Transverse colon (tissue), 4 donors: ENCODE measurements around the gene ST6GALNAC6. TPM values are rescaled to one million over a fixed set of nuclear protein-coding genes. Genes with fewer than 3 reads are reported as not detected.

ENCODE experiments used
- DNase-seq: peaks from one replicate; pipeline ENCODE4 v3.0.0-alpha.2; 2019
- H3K27ac ChIP-seq, 4 donors: fragments of 200-600 bp; sonication (generic); 2 replicates each; pipeline ENCODE4 v1.5.1; 2016 to 2018; ENCODE audit warnings: inconsistent platforms in 4 of 4
- H3K27me3 ChIP-seq: fragments of 200-600 bp; sonication (generic); 2 replicates; pipeline ENCODE4 v1.5.1; 2017; ENCODE audit warnings: inconsistent platforms
- H3K36me3 ChIP-seq, 4 donors: fragments of 200-600 bp; sonication (generic); 2 replicates each; pipeline ENCODE4 v1.5.1; 2017 to 2019; ENCODE audit warnings: inconsistent platforms in 4 of 4
- H3K4me1 ChIP-seq, 4 donors: fragments of 200-600 bp; sonication (generic); 2 replicates each; pipeline ENCODE4 v1.5.1; 2017 to 2020; ENCODE audit warnings: inconsistent platforms in 4 of 4
- H3K4me3 ChIP-seq, 4 donors: fragments of 200-600 bp; sonication (generic); 1 replicate in 1 of 4; 2 replicates in 3 of 4; pipeline versions ENCODE4 v1.5.1 to v1.6.1; 2017 to 2019; ENCODE audit warnings: inconsistent platforms in 4 of 4
- H3K9me3 ChIP-seq, 2 donors: fragments of 200-600 bp; sonication (generic); 2 replicates each; pipeline ENCODE4 v1.5.1; 2017 to 2019; ENCODE audit warnings: inconsistent platforms in 2 of 2
- CTCF ChIP-seq, 5 experiments: fragments of 200-600 bp in 3 of 5; fragments of 450-650 bp in 2 of 5; sonication (generic) in 3 of 5; IDR thresholded peaks; 1 replicate in 2 of 5; 2 replicates in 3 of 5; pipeline ENCODE4 v1.5.1; 2016 to 2017; ENCODE audit warnings: antibody characterized with exemption in 5 of 5, inconsistent platforms in 3 of 5, mild to moderate bottlenecking in 2 of 5, moderate library complexity in 1 of 5
- EP300 ChIP-seq: sonication (generic); formaldehyde crosslinking; IDR thresholded peaks from one replicate; pipeline ENCODE4 v1.6.1; 2017; ENCODE audit warnings: antibody characterized with exemption, low read depth
- POLR2A ChIP-seq: fragments of 450-650 bp; IDR thresholded peaks from one replicate; pipeline ENCODE4 v1.6.1; 2016; ENCODE audit warnings: antibody characterized with exemption, mild to moderate bottlenecking, moderate library complexity
- POLR2AphosphoS5 ChIP-seq, 3 donors: sonication (generic); formaldehyde crosslinking; IDR thresholded peaks; one replicate each; pipeline ENCODE4 v1.6.1; 2016; ENCODE audit warnings: antibody characterized with exemption in 3 of 3
- WGBS, 2 donors: methylation state at CpG; one replicate each; pipeline ENCODE4 v1.1.5; 2018; ENCODE audit warnings: low coverage in 1 of 2; 5-methylcytosine and 5-hydroxymethylcytosine counted together
- in situ Hi-C, 4 donors: fragments of 200-750 bp; cut with MboI; loops; one replicate each; pipeline versions ENCODE4 v1.15.0 to v1.15.1; 2017; ENCODE audit warnings: low sequenced_read_pairs in 3 of 4, low pct_ligation_motif_present in 1 of 4, low pct_unique_long_range_greater_than_20kb in 1 of 4
- intact Hi-C: fragments of 100-400 bp; cut with DNase I; formaldehyde crosslinking; loops from one replicate; pipeline ENCODE4 v1.15.1; 2023; ENCODE audit warnings: low total_unique reads
- total RNA-seq, 4 donors: library from RNA; depleted of rRNA; stranded (reverse); fragments of >200 nt; gene quantifications; one replicate each; pipeline ENCODE4 v1.1.0, GENCODE V29; 2016

Gene ST6GALNAC6
- total RNA-seq, 4 donors from 2014 or later = 41.0 to 80.4 (median 75.7) TPM

GRCh38 chr9:127904561-127905003 lies 5.2 kb upstream of the ST6GALNAC6 start:
- peak overlapping the region; percentile 76 to 89 (median 84) for H3K27ac ChIP-seq
- no peaks in the 10 kb centered on the region for H3K9me3 ChIP-seq
- intact Hi-C loops (no loop called here), in situ Hi-C loops (loop anchor here in 3 of 4 donors (25.0 kb wide), 2 partner anchors 117 to 317 kb away; partner anchors contain the start of genes CDK9 (in 1 of the 3) and SH2D3C (in 1 of the 3))
- WGBS, 2 donors = 68% methylated on average over 12 of the region's 12 CpGs; no CpG with 5 or more reads in 1 of the 2 donors
- DNase-seq = no peak
- no peaks in the 10 kb centered on the region for H3K36me3 ChIP-seq
- H3K4me3 ChIP-seq = peak overlapping the region in 1 of 4 donors; percentile 40
- peaks cover 46 to 81% (median 54%) of the 10 kb centered on the region in 4 donors for H3K4me1 ChIP-seq
- H3K27me3 ChIP-seq = no peaks in the 10 kb centered on the region
- TF ChIP-seq CTCF (IDR thresholded peaks at IDR 0.05) (no peak), POLR2A (no peak), POLR2AphosphoS5 (IDR thresholded peaks at IDR 0.05) (no peak), EP300 (no peak)

- Histone ChIP-seq H3K9me3 (no peaks in the 10 kb centered on the region), H3K27me3 (no peaks in the 10 kb centered on the region), H3K27ac (peak overlapping the region; percentile 76 to 89 (median 84)), H3K4me1 (peaks cover 46 to 81% (median 56%) of the 10 kb centered on the region in 4 donors), H3K4me3 (peak overlapping the region in 2 of 4 donors; percentile 1 to 40), H3K36me3 (no peaks in the 10 kb centered on the region)
- in situ Hi-C loops (loop anchor here in 3 of 4 donors (25.0 kb wide), 2 partner anchors 117 to 317 kb away; partner anchors contain the start of genes CDK9 (in 1 of the 3) and SH2D3C (in 1 of the 3)), intact Hi-C loops (no loop called here)
- DNase-seq = peak; percentile 91
- 30 to 44% methylated on average over 2 to 15 of the region's 17 CpGs for WGBS, 2 donors
- TF ChIP-seq CTCF (IDR thresholded peaks at IDR 0.05) (no peak), POLR2AphosphoS5 (IDR thresholded peaks at IDR 0.05) (peak; percentile 16 to 63 (median 38)), POLR2A (peak; percentile 27), EP300 (peak; percentile 4)
Measured at GRCh38 chr9:127903557-127904475, 4.4 kb upstream of the ST6GALNAC6 start.

- Histone ChIP-seq H3K4me3 (peak overlapping the region; percentile 44 to 87 (median 80)), H3K4me1 (peaks cover 18 to 64% (median 40%) of the 10 kb centered on the region in 4 donors), H3K27ac (peak overlapping the region; percentile 88 to 93 (median 90)), H3K9me3 (no peaks in the 10 kb centered on the region), H3K27me3 (no peaks in the 10 kb centered on the region), H3K36me3 (peaks cover 0 to 26% (median 8%) of the 10 kb centered on the region in 4 donors)
- in situ Hi-C loops = no loop called here
- peak; percentile 40 for DNase-seq
- TF ChIP-seq POLR2AphosphoS5 (IDR thresholded peaks at IDR 0.05) (peak; percentile 40 to 55 (median 50)), EP300 (no peak), CTCF (IDR thresholded peaks at IDR 0.05) (no peak)
- intact Hi-C loops = no loop called here
- WGBS, 2 donors = 6 to 7% methylated on average over 4 to 32 of the region's 32 CpGs
Measured at GRCh38 chr9:127898433-127899127, 823 bp downstream of the ST6GALNAC6 start.
